Measurements from ENCODE around the gene APOO. TPM values are rescaled to one million over a fixed set of nuclear protein-coding genes. Genes with fewer than 3 reads are reported as not detected.
"Not testable (repeated sequence)": the region's sequence is repeated elsewhere in the genome, so short reads cannot be mapped to it uniquely, and the experiment has no call there.

Gene APOO
- total RNA-seq, 1 donor: 13.0 TPM

DNA sequence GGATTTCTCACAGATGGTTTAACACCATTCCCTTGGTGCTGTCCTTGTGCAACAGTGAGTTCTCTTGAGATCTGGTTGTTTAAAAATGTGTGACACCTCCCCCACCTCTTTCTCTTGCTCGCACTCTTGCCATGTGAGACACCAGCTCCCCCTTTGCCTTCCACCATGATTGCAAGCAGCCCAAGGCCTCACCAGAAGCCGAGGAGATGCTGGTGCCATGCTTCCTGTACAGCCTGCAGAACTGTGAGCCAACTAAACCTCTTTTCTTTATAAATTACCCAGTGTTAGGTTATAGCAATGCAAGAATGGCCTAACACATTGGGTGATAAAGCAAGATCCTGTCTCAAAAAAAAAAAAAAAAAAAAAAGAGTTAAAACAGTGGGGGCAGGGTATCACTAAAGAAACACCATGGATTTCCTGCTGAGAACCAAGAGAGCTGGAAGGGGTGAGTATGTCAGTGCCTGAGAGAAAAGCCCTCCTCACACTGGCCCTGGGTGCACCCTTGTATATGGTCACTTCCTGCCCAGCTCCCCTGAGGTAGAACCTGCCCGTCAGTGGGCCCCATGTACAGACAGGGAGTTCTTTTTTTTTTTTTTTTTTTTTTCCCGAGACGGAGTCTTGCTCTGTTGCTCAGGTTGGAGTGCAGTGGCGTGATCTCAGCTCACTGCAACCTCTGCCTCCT is 46.4 kb downstream of the APOO start:
- no peak overlapping the region for H3K4me3 ChIP-seq (ENCODE audit: low read depth, low read length)
- TF ChIP-seq, protein P1, sequence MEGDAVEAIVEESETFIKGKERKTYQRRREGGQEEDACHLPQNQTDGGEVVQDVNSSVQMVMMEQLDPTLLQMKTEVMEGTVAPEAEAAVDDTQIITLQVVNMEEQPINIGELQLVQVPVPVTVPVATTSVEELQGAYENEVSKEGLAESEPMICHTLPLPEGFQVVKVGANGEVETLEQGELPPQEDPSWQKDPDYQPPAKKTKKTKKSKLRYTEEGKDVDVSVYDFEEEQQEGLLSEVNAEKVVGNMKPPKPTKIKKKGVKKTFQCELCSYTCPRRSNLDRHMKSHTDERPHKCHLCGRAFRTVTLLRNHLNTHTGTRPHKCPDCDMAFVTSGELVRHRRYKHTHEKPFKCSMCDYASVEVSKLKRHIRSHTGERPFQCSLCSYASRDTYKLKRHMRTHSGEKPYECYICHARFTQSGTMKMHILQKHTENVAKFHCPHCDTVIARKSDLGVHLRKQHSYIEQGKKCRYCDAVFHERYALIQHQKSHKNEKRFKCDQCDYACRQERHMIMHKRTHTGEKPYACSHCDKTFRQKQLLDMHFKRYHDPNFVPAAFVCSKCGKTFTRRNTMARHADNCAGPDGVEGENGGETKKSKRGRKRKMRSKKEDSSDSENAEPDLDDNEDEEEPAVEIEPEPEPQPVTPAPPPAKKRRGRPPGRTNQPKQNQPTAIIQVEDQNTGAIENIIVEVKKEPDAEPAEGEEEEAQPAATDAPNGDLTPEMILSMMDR (IDR thresholded peaks at IDR 0.05; ENCODE audit: insufficient read depth, low read depth, low read length): no peak
- no peak for DNase-seq (ENCODE audit: low read depth)

DNA sequence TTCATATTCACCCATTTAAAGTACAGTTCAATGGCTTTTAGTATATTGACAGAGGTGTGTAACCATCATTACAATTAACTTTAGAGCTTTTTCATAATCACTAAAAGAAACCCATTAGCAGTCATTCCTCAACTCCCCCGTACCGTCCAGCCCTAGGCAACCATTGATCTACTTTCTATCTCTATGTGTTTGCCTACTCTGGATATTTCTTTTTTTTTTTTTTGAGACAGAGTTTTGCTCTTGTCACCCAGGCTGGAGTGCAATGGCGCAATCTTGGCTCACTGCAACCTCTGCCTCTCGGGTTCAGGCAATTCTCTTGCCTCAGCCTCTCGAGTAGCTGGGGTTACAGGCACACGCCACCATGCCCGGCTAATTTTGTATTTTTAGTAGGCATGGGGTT is 48.5 kb downstream of the APOO start:
- H3K4me3 ChIP-seq (ENCODE audit: low read depth, low read length); DNase-seq (ENCODE audit: low read depth): not testable (repeated sequence)

- DNase-seq (ENCODE audit: low read depth): no peak
- TF ChIP-seq, protein P1 (IDR thresholded peaks at IDR 0.05; ENCODE audit: insufficient read depth, low read depth, low read length): no peak
- no peak overlapping the region for H3K4me3 ChIP-seq (ENCODE audit: low read depth, low read length)
Measured at GRCh38 chrX:23857935-23858334, 49.8 kb downstream of the APOO start.

DNA sequence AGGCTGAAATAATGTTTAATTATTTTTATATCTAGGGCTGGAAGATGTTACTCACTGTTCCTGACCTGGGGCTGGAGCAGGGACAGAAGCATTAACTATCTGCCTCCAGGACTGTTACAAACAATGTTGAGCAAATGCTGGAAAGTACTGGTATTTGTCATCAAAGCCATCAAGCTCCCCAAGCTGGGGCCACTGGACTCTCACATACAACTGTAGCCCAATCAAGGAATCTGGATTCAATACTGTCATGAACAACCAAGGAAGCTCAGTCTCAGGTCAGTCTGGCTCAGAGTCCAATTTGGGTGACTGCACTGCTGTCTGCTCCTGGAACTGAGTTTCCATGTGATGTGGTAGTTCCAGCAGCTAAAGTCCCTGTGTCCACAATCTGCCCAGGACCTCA is 50.4 kb downstream of the APOO start:
- peak; percentile 34 for DNase-seq (ENCODE audit: low read depth)
- no peak overlapping the region for H3K4me3 ChIP-seq (ENCODE audit: low read depth, low read length)
- TF ChIP-seq, protein P1 (IDR thresholded peaks at IDR 0.05; ENCODE audit: insufficient read depth, low read depth, low read length): no peak

DNA sequence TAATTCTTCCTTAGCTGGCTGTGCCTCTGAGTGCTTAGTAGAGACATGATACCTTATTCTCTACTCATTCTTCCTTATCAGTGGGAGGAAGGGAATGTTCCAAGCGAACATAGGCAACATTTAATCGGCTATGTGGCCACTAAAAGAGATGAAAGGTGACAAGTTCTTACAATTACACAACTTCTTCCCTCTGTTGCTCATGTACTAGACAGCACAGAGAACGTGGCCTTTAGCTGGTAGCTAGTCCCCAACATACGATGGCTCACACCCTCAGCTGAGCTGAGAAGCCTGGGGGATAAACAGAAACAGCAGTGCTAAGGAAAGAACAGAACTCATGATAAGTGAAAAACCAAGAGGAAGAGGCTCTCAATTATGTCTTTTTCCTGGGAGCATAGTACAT is 52.2 kb downstream of the APOO start:
- TF ChIP-seq, protein P1 (IDR thresholded peaks at IDR 0.05; ENCODE audit: insufficient read depth, low read depth, low read length): no peak
- H3K4me3 ChIP-seq (ENCODE audit: low read depth, low read length): no peak overlapping the region
- peak; percentile 6 for DNase-seq (ENCODE audit: low read depth)

- TF ChIP-seq, protein P1 (IDR thresholded peaks at IDR 0.05; ENCODE audit: insufficient read depth, low read depth, low read length): no peak
- peak; percentile 23 for DNase-seq (ENCODE audit: low read depth)
- H3K4me3 ChIP-seq (ENCODE audit: low read depth, low read length): no peak overlapping the region
Measured at GRCh38 chrX:23854945-23855344, 52.8 kb downstream of the APOO start.

DNA sequence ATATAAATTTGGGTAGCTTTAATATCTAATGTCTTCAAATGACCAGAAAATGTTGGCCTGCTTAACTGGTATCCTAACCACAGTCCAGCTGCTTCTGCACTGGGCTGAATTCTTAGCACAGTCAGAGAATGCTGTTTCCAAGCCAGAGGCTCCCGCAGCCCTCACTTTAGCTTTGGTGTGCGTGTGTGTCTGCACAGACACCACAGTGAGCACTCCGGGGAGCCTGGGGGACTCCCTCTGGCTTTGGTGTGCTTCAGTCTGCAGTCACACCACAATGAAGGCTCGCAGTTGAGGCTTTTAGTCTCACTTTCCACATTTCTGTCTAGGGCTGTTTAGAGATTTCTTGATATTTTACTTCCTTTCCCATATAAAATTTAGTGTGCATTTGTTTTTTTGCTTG is 53.6 kb downstream of the APOO start:
- H3K4me3 ChIP-seq (ENCODE audit: low read depth, low read length): no peak overlapping the region
- no peak for DNase-seq (ENCODE audit: low read depth)
- TF ChIP-seq, protein P1 (IDR thresholded peaks at IDR 0.05; ENCODE audit: insufficient read depth, low read depth, low read length): no peak
